ENCODE data around the gene SLC4A1AP. TPM values are rescaled to one million over a fixed set of nuclear protein-coding genes. Genes with fewer than 3 reads are reported as not detected.

Gene SLC4A1AP
- total RNA-seq, 1 donor from 2014 or later, result 30.4 TPM

Small RNA genes within 50 kb of the gene (small RNA-seq; reads per million reads assigned to genes)
- not detected for gene RF00340

Other genes starting within 250 kb of the SLC4A1AP start
- gene NRBP1, start 235.3 kb upstream of the SLC4A1AP start, total RNA-seq, result 58.8 TPM
- not detected for gene KRTCAP3, start 221.5 kb upstream of the SLC4A1AP start, total RNA-seq
- gene IFT172, start 174.1 kb upstream of the SLC4A1AP start, total RNA-seq, result 28.5 TPM
- gene FNDC4, start 168.7 kb upstream of the SLC4A1AP start, total RNA-seq, result 41.3 TPM
- gene GCKR, start 167.1 kb upstream of the SLC4A1AP start, total RNA-seq, result 0.16 TPM
- 55.8 TPM for gene ZNF512, start 80.8 kb upstream of the SLC4A1AP start, total RNA-seq
- 5.9 TPM for gene CCDC121, start 34.9 kb upstream of the SLC4A1AP start, total RNA-seq
- 29.6 TPM for gene GPN1, start 34.8 kb upstream of the SLC4A1AP start, total RNA-seq
- gene SUPT7L, start 275 bp upstream of the SLC4A1AP start, total RNA-seq, result 26.0 TPM
- 39.1 TPM for gene MRPL33, start 107.8 kb downstream of the SLC4A1AP start, total RNA-seq
- 1.2 TPM for gene RBKS, start 226.5 kb downstream of the SLC4A1AP start, total RNA-seq
- gene BABAM2, start 226.8 kb downstream of the SLC4A1AP start, total RNA-seq, result 13.4 TPM